ENCODE results near the gene FEM1A. TPM values are rescaled to one million over a fixed set of nuclear protein-coding genes. Genes with fewer than 3 reads are reported as not detected.

Gene FEM1A
- total and polyA plus RNA-seq, 2 of the 13 experiments (the other 11 are each of a cell fraction or from before 2014, with no cell fraction given): 3.2 to 10.8 TPM

GRCh38 chr19:4768934-4769777, 22.4 kb upstream of the FEM1A start (continued):
- TF ChIP-seq ZHX2 (IDR thresholded peaks at IDR 0.05; ENCODE audit: low read depth): no peak
- TF ChIP-seq ZHX2 (CRISPR knock-in tag; IDR thresholded peaks at IDR 0.05; ENCODE audit: borderline replicate concordance): peak; percentile 100
- TF ChIP-seq KDM2A (CRISPR knock-in tag; IDR thresholded peaks at IDR 0.05; ENCODE audit: borderline replicate concordance, low read depth): peak; percentile 100
- peak; percentile 100 for TF ChIP-seq ZNF264 (CRISPR knock-in tag; IDR thresholded peaks at IDR 0.05)
- peak; percentile 100 for TF ChIP-seq ZNF234 (CRISPR knock-in tag; conservative IDR thresholded peaks at IDR 0.05)
- peak; percentile 100 for TF ChIP-seq ZNF619 (CRISPR knock-in tag; IDR thresholded peaks at IDR 0.05)
- TF ChIP-seq ZC3H13 (CRISPR knock-in tag; IDR thresholded peaks at IDR 0.05): peak; percentile 100
- peak; percentile 89 for TF ChIP-seq PAXIP1 (CRISPR knock-in tag; conservative IDR thresholded peaks at IDR 0.05)
- TF ChIP-seq BORCS8-MEF2B (CRISPR knock-in tag; IDR thresholded peaks at IDR 0.05): peak; percentile 100
- TF ChIP-seq ZNF780A (CRISPR knock-in tag; IDR thresholded peaks at IDR 0.05): peak; percentile 100
- TF ChIP-seq ZBTB34 (CRISPR knock-in tag; IDR thresholded peaks at IDR 0.05): peak; percentile 98
- peak; percentile 94 for TF ChIP-seq MYC (CRISPR knock-in tag; IDR thresholded peaks at IDR 0.05; ENCODE audit: borderline replicate concordance)
- peak; percentile 100 for TF ChIP-seq ZNF232 (CRISPR knock-in tag; IDR thresholded peaks at IDR 0.05; ENCODE audit: borderline replicate concordance)
- TF ChIP-seq ZNF572 (CRISPR knock-in tag; IDR thresholded peaks at IDR 0.05): peak; percentile 95; the same call in 1 of the 2 replicates
- TF ChIP-seq EED (CRISPR knock-in tag; IDR thresholded peaks at IDR 0.05): peak; percentile 100
